CD4-positive, alpha-beta T cell treated with Interleukin-10 for 1 hour (primary cell): ENCODE measurements around the gene RHOU.

Experiments used
- DNase-seq: peaks from one replicate; pipeline ENCODE4 v3.0.0-alpha.2; 2020

RHOU gene

DNA sequence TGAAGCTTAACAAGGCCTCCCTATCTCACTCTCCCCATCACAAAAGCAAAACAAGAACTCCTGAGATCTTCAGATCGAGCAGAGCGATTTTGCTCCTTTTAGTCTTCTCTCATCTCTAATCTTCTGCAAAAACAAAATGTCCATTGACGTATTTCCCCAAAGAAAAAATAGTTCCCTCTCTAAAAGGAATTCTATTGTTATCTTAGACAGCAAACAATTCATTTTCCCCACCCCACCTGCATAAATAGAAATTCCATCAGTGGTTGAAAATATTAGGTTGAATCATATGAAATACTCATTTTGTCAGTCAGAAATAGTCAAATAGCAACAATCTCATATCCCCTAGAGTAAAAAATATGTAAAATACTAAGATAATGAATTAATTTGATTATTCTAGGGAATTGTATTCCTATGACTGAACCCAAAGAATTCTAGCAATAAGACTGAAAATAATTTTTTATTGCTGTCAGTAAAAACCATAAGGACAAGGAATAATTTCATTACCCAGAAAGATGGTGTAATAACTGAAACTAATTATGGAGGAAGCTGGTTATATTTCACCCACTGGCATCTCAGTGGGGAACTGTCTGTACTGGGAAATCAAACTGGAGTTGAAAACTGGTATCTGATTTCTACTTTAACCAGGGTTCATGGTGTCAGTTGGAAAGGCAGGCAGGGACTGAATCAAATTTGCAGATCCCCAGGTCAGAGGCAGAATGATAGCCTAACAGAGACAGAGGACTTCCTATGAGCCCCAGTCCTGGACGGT lies 51.3 kb downstream of the RHOU start:
- no peak for DNase-seq

DNA sequence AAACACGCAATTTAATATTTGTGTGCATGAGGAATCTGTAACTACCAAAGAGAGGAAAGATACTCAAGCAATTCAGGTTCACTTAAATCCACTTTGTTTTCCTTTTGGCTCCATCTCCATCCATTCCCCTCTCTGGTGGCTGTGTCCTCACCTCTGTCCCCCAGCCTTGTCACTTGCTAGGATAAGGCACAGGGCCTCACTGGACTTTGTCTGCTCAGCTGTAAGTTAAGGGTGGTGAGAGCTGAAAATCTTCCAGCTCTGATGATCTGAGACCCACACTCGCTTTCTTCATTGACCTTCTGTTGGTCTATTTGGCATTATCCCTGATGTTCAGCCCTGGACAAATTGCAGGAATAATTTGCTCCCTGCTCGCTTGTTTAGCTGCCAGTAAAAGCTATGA lies 56.5 kb downstream of the RHOU start:
- no peak for DNase-seq

DNA sequence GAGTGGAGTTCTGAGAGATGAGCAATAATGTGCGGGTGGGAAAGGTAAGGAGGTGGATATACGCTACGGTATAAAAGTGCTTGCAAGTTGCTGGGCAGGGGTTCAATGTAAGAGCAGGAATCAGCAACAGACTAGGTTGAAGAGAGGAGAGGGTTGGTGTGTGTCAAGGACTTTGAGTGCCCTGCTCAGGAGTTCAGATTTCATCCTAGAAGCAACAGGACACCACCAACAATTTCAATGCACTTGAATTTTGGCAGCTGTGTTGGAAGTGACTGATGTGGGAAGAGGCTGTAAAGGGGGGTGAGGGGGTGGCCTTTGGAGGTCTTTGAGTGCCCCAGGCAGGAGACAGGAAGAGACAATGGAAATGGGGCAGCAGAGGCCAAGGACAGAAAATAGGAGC lies 57.3 kb downstream of the RHOU start:
- DNase-seq = no peak

DNA sequence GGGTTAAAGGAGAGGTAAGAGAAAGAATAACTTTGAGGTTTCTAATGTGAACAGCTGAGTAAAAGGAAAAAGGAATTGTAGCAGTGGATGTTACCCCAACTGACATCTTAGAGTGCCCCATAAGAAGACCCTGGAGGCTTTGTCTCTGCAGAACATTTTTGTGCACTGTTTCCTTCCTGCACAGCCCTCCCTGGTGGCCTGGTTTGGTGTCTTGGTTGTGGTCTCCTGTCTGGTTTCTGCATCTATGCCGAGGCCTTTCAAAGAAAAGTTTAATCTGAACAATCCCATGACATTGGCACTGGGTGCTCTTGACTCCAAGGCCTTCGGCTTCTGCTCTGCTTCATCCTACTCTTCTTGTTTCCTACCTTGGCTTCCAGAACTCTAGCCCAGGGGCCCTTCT lies 57.8 kb downstream of the RHOU start:
- peak; percentile 35 for DNase-seq

DNA sequence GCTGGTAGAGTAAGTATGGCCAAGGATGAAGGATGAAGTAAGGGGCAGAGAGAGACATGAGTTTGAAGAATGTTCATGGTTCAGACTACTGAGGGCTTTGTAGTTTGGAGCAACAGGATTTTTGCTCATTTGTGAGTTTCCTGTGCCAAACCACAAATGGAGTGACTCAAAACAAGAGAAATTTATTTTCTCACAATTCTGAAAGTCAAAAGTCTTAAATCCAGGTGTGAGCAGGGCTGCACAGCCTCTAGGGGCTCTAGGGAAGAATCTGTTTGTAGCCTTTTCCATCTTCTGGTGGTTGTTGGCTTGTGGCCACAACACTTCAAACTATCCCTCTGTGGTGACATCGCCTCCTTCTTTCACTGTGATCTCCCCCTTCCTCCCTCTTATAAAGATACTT lies 58.9 kb downstream of the RHOU start:
- DNase-seq = peak; percentile 31

DNA sequence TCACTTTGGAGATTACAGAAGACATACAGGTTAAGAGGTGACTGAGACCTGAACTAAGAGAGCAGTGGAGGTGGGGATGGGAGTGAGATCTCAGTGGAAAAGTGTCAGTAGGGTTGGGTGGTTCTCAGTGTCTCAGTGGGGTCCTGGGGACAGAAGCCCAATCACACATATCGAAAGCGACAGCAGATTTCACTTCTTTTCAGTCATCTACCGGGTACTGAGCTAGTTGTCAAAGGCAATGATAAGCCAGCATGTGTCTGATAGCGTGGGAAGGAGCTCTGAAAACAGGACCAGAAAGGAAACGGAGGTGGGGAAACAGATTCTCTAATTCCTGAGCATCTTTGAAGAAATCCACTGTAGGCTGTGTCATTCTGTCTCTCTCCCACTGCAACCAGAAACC lies 59.5 kb downstream of the RHOU start:
- no peak for DNase-seq

DNA sequence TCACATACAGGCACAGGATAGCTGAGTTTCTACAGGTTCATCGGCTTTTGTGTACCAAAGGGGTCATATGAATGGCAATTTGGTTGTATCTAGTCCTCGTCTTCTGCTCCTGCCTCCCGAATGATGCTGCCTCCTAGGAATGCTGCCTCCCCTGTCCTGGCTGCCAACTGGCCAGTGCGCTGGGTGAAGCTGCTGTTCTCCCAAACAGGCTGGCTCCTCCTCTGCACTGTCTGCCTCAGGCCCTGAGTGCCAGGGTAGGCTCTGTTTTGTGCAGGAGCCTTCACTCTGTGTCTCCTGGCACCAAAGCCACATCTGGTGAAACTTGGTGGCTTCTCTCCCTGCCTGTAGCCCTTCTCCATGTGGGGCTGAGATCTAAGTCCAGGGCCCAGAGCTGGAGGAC lies 60.3 kb downstream of the RHOU start:
- DNase-seq = no peak
